PFSK-1 (cell line): Measurements from ENCODE around the gene MRPL20.

Experiments
- FOXP2 ChIP-seq: optimal IDR thresholded peaks from 2 replicates; pipeline ENCODE3; 2011; ENCODE audit warnings: borderline replicate concordance, control low read depth, inconsistent platforms; ENCODE audit not compliant: insufficient read depth; ENCODE audit errors: extremely low read length, extremely low read depth
- POLR2AphosphoS5 ChIP-seq: IDR thresholded peaks from 2 replicates; pipeline ENCODE4 v1.6.1; 2012; ENCODE audit warnings: low read depth, mild to moderate bottlenecking, control low read depth, low read length, moderate library complexity
- REST ChIP-seq, 2 experiments: IDR thresholded peaks; 2 replicates each; pipeline versions ENCODE4 v1.6.1 to v1.8.0; 2011 to 2012; ENCODE audit warnings: low read depth in 2 of 2, low read length in 2 of 2, control low read depth in 1 of 2, inconsistent platforms in 1 of 2, mild to moderate bottlenecking in 1 of 2, moderate library complexity in 1 of 2; ENCODE audit not compliant: insufficient read depth in 1 of 2
- SIN3A ChIP-seq: IDR thresholded peaks from 2 replicates; pipeline ENCODE4 v1.6.1; 2012; ENCODE audit warnings: mild to moderate bottlenecking, low read length, moderate library complexity, borderline replicate concordance; ENCODE audit not compliant: insufficient read depth
- TAF1 ChIP-seq: IDR thresholded peaks from 2 replicates; pipeline ENCODE4 v1.6.1; 2012; ENCODE audit warnings: low read length, control low read depth, borderline replicate concordance; ENCODE audit not compliant: insufficient read depth

- TF ChIP-seq REST (IDR thresholded peaks at IDR 0.05; ENCODE audit: insufficient read depth in 1 of 2, low read depth in 2 of 2, low read length in 2 of 2) (no peak), POLR2AphosphoS5 (no peak), SIN3A (no peak), TAF1 (no peak), FOXP2 (no peak)
These were observed 41.0 kb downstream of the MRPL20 start for GRCh38 chr1:1365875-1366698.
